K562 (cell line): ENCODE results near the gene PPM1L.
"Not testable (repeated sequence)": the region's sequence is repeated elsewhere in the genome, so short reads cannot be mapped to it uniquely, and the experiment has no call there.

Experiments
- CBX5 ChIP-seq: IDR thresholded peaks from 2 replicates; pipeline ENCODE4 v1.6.1; 2014; ENCODE audit warnings: low read depth, borderline replicate concordance
- EGR1 ChIP-seq: fragments of 450-650 bp; conservative IDR thresholded peaks from 2 replicates; pipeline ENCODE4 v1.6.1; 2017; ENCODE audit warnings: mild to moderate bottlenecking
- EWSR1 ChIP-seq: fragments of 450-650 bp; IDR thresholded peaks from 2 replicates; pipeline ENCODE4 v1.6.1; 2018; ENCODE audit warnings: borderline replicate concordance, mild to moderate bottlenecking, low read depth, moderate library complexity; ENCODE audit not compliant: partially characterized antibody
- EZH2 ChIP-seq: IDR thresholded peaks from 2 replicates; pipeline ENCODE4 v1.6.1; 2012; ENCODE audit warnings: low read depth, mild to moderate bottlenecking, inconsistent platforms, low read length, borderline replicate concordance
- JUND ChIP-seq, 2 experiments: IDR thresholded peaks; 2 replicates in 1 of 2; 3 replicates in 1 of 2; pipeline ENCODE4 v1.6.1; 2011; ENCODE audit warnings: borderline replicate concordance in 2 of 2, low read depth in 2 of 2, low read length in 2 of 2, improper control_type of control experiment in 1 of 2, missing biosample characterization in 1 of 2, missing genetic modification characterization in 1 of 2, missing genetic modification reagents in 1 of 2
- MXI1 ChIP-seq: IDR thresholded peaks from 2 replicates; pipeline ENCODE4 v1.6.1; 2011; ENCODE audit warnings: low read depth, mild to moderate bottlenecking, improper control_type of control experiment, low read length
- SIN3B ChIP-seq: fragments of 450-650 bp; IDR thresholded peaks from 2 replicates; pipeline ENCODE4 v1.6.1; 2017; ENCODE audit warnings: low read depth, mild to moderate bottlenecking, moderate library complexity
- SMC3 ChIP-seq: conservative IDR thresholded peaks from 2 replicates; pipeline ENCODE4 v1.6.1; 2011; ENCODE audit warnings: low read depth, low read length, improper control_type of control experiment; ENCODE audit not compliant: insufficient read depth
- U2AF1 ChIP-seq: fragments of 200-400 bp; formaldehyde crosslinking; optimal IDR thresholded peaks from 2 replicates; pipeline ENCODE3; 2017; ENCODE audit warnings: mild to moderate bottlenecking, low read depth, low read length, moderate library complexity
- TF ChIP-seq, protein P1 (sequence below): fragments of 250-450 bp; sonication (Bioruptor Pico); IDR thresholded peaks from 2 replicates; pipeline ENCODE4 v1.9.0; 2021; ENCODE audit warnings: mild to moderate bottlenecking, inconsistent platforms
- TF ChIP-seq, protein P2 (sequence below): sonication (generic); formaldehyde crosslinking; IDR thresholded peaks from 2 replicates; pipeline ENCODE4 v1.9.0; 2022; ENCODE audit warnings: mild to moderate bottlenecking, missing genetic modification reagents

DNA sequence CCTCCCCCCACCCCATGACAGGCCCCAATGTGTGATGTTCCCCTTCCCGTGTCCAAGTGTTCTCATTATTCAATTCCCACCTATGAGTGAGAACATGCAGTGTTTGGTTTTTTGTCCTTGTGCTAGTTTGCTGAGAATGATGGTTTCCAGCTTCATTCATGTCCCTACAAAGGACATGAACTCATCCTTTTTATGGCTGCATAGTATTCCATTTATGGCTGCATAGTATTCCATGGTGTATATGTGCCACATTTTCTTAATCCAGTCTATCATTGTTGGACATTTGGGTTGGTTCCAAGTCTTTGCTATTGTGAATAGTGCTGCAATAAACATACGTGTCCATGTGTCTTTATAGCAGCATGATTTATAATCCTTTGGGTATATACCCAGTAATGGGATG lies 254.1 kb downstream of the PPM1L start:
- not testable (repeated sequence) for TF ChIP-seq SMC3; EZH2; JUND (IDR thresholded peaks at IDR 0.05; ENCODE audit: borderline replicate concordance, low read depth, low read length); JUND (tag; IDR thresholded peaks at IDR 0.05; ENCODE audit: borderline replicate concordance, low read depth, low read length); U2AF1; SIN3B; EGR1; MXI1; CBX5; EWSR1
- TF ChIP-seq, protein P1, sequence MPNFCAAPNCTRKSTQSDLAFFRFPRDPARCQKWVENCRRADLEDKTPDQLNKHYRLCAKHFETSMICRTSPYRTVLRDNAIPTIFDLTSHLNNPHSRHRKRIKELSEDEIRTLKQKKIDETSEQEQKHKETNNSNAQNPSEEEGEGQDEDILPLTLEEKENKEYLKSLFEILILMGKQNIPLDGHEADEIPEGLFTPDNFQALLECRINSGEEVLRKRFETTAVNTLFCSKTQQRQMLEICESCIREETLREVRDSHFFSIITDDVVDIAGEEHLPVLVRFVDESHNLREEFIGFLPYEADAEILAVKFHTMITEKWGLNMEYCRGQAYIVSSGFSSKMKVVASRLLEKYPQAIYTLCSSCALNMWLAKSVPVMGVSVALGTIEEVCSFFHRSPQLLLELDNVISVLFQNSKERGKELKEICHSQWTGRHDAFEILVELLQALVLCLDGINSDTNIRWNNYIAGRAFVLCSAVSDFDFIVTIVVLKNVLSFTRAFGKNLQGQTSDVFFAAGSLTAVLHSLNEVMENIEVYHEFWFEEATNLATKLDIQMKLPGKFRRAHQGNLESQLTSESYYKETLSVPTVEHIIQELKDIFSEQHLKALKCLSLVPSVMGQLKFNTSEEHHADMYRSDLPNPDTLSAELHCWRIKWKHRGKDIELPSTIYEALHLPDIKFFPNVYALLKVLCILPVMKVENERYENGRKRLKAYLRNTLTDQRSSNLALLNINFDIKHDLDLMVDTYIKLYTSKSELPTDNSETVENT (CRISPR knock-in tag): not testable (repeated sequence)
- TF ChIP-seq, protein P2, sequence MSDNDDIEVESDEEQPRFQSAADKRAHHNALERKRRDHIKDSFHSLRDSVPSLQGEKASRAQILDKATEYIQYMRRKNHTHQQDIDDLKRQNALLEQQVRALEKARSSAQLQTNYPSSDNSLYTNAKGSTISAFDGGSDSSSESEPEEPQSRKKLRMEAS: not testable (repeated sequence)
